GM12872 (cell line): ENCODE results near the gene RPS6KB2.

Experiments used
- TF ChIP-seq, protein P1 (sequence below): IDR thresholded peaks from 3 replicates; pipeline ENCODE4 v1.5.1; 2011; ENCODE audit warnings: low read depth, mild to moderate bottlenecking, low read length, moderate library complexity; ENCODE audit not compliant: insufficient read depth

RPS6KB2 gene

DNA sequence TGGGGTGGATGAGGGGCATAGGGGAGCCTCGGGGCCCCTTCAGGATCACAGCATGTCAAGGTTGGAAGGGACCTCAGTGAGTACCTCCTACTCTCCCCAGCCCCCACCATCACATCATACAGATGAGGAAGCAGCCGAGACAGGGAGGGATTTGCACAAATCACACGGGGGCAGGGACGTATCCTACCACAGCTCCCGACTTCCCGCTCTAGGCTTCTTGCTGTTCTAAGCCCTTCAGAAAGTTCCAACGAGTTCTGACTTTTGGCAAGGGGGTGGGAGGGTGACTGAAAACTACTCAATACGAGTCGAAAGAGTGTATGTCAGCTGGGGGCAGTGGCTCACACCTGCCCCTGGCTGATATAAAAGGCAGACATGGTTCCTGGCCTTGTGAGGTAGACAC is 41.2 kb upstream of the RPS6KB2 start:
- TF ChIP-seq, protein P1, sequence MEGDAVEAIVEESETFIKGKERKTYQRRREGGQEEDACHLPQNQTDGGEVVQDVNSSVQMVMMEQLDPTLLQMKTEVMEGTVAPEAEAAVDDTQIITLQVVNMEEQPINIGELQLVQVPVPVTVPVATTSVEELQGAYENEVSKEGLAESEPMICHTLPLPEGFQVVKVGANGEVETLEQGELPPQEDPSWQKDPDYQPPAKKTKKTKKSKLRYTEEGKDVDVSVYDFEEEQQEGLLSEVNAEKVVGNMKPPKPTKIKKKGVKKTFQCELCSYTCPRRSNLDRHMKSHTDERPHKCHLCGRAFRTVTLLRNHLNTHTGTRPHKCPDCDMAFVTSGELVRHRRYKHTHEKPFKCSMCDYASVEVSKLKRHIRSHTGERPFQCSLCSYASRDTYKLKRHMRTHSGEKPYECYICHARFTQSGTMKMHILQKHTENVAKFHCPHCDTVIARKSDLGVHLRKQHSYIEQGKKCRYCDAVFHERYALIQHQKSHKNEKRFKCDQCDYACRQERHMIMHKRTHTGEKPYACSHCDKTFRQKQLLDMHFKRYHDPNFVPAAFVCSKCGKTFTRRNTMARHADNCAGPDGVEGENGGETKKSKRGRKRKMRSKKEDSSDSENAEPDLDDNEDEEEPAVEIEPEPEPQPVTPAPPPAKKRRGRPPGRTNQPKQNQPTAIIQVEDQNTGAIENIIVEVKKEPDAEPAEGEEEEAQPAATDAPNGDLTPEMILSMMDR: no peak

DNA sequence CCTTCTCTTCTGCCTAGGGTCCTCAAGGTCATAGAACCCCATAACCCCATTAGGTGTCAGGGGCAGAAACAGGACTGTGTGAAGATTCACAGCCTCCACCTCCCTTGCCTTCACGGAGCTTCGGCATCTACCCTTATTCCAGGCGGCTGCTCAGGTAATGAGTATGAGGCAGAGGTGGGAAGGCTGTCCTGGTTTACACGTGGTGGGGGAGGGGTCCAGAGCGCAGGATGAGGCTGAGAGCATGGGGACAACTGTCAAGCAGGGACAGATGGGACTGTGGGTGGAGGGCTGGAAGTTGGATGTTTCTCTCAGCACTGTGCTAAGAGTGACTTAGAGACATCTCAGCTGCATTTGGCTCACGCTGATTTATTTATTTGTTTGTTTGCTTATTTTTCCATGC is 40.8 kb upstream of the RPS6KB2 start:
- TF ChIP-seq, protein P1: no peak

DNA sequence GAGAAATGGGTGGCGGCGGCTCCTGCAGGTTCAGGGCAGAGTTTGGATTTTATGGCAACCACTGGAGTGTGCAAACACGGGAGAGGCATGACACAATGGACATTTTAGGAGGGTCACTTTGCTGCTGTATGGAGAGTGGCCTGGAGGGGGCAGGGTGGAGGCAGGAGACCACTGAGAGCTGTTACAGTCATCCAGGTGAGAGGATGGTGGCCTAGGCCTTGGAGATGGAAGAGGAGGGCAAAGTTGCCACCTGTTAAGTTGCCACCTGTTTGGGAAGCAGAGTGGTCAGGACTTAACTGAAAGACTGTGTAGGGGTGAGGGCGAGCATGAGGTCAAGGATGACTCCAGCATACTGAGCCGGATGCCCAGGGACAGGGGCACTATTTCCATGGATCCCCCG is 38.8 kb upstream of the RPS6KB2 start:
- TF ChIP-seq, protein P1: peak; percentile 84

DNA sequence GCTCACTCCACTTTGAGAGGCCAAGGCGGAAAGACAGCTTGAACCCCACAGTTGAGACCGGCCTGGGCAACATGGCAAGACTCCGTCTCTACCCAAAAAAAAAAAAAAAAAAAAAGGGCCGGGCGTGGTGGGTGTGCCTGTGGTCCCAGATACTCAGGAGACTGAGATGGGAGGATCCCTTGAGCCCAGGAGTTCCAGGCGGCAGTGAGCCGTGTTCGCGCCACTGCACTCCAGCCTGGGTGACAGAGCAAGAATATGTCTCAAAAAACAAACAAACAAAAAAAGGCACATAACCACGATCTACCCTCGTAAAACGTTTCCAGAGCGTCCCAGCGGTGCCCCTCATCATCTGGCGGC is 37.4 kb upstream of the RPS6KB2 start:
- TF ChIP-seq, protein P1: no peak

DNA sequence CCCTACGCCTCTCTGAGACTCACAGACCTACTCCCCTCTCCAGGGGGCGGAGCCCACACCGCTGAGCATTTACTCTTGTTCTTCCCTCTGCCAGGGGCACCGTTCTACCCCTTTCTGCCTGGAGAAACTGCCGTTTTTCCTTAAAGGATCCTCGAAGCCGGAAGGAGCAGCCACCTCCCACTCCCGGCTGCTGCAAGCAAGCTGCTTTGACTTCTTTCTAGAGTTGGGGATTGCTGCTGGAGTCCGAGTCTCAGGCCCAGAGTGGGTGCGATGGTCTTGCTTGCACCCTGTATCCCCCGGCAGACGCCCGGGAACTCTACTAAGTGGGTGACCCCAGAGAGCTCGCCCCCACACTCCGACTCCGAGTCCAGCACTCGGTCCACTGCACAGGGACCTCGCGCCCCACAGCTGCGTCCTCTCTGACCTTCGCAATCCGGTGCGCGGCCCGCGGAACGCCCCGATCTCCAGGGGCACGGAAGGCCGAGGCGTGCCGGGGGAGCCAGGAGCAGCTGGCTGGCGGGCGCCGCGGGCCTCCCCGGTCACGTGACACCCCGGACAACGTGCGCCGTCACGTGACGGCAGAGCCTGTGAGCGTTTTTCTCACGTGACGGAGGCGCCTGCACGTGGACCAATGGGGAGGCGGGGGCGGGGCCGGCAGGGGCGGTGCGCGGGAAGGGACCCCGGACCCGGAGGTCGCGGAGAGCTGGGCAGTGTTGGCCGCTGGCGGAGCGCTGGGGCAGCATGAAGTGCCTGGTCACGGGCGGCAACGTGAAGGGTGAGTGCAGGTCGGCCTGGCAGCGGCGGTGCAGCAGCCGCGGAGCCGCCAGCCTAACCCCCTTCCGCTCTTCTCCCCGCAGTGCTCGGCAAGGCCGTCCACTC is 36.8 kb upstream of the RPS6KB2 start, which contains the start of gene RAD9A:
RAD9A (plus strand) TSS at position 683 of the 879 bp plus-strand sequence; CDS start at position 742, 59 bp downstream.
- TF ChIP-seq, protein P1: no peak

DNA sequence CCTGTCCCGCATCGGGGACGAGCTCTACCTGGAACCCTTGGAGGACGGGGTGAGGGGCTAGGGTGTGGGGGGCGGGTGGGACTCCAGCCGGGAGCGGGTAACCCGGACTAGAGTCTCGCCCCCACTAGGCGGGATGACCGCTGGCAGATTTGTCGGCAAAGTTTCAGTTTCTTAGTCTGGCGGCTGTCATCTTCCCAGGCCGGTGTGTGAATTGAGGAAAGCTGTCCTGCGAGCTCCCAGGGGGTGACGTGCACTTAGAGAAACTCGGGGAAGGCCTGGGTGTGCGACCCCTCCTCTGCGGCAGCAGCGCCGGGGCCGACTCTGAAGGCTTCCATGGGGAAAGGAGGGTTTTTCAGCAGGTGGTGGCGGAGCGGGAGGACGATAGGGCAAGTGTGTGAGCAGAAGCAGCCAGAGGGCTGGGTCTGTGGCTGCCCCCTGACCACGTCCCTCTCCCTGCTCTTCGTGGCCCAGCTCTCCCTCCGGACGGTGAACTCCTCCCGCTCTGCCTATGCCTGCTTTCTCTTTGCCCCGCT is 36.0 kb upstream of the RPS6KB2 start:
- TF ChIP-seq, protein P1: no peak

DNA sequence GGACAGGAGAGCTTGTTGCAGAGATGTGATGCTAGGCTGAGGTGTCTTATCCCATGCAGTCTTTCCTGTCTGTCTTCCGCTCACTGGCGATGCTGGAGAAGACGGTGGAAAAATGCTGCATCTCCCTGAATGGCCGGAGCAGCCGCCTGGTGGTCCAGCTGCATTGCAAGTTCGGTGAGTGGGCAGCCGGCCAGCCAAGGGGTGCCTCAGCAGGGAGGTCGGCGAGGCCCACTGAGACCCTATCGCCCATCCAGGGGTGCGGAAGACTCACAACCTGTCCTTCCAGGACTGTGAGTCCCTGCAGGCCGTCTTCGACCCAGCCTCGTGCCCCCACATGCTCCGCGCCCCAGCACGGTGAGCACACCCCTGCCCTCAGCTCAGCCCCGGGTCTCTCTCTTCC is 34.9 kb upstream of the RPS6KB2 start:
- TF ChIP-seq, protein P1: no peak
